HEK293 (cell line): Measurements from ENCODE around the gene BRD8.

Source experiments
- HOXA7 ChIP-seq: sonication (generic); formaldehyde crosslinking; IDR thresholded peaks from 2 replicates; pipeline ENCODE4 v1.8.1; 2022; ENCODE audit warnings: missing genetic modification reagents, borderline replicate concordance
- INSM2 ChIP-seq: fragments of 450-650 bp; formaldehyde crosslinking; IDR thresholded peaks from 2 replicates; pipeline ENCODE4 v1.5.1; 2016; ENCODE audit warnings: missing biosample characterization, missing genetic modification characterization
- KLF7 ChIP-seq: fragments of 450-650 bp; formaldehyde crosslinking; IDR thresholded peaks from 2 replicates; pipeline ENCODE4 v1.5.1; 2016; ENCODE audit warnings: missing biosample characterization, missing genetic modification characterization, borderline replicate concordance
- OSR2 ChIP-seq: fragments of 450-650 bp; formaldehyde crosslinking; IDR thresholded peaks from 2 replicates; pipeline ENCODE4 v1.5.1; 2016; ENCODE audit warnings: missing biosample characterization, missing genetic modification characterization
- OVOL3 ChIP-seq: fragments of 450-650 bp; formaldehyde crosslinking; IDR thresholded peaks from 2 replicates; pipeline ENCODE4 v1.5.1; 2016; ENCODE audit warnings: missing biosample characterization, missing genetic modification characterization
- REST ChIP-seq: fragments of 450-650 bp; formaldehyde crosslinking; IDR thresholded peaks from 2 replicates; pipeline ENCODE4 v1.5.1; 2016; ENCODE audit warnings: missing biosample characterization, missing genetic modification characterization
- SP2 ChIP-seq: fragments of 450-650 bp; formaldehyde crosslinking; IDR thresholded peaks from 2 replicates; pipeline ENCODE4 v1.5.1; 2016; ENCODE audit warnings: missing biosample characterization, missing genetic modification characterization
- SP7 ChIP-seq: fragments of 450-650 bp; formaldehyde crosslinking; IDR thresholded peaks from 2 replicates; pipeline ENCODE4 v1.5.1; 2016; ENCODE audit warnings: missing biosample characterization, missing genetic modification characterization
- YY2 ChIP-seq: fragments of 450-650 bp; formaldehyde crosslinking; IDR thresholded peaks from 2 replicates; pipeline ENCODE4 v1.5.1; 2016; ENCODE audit warnings: missing biosample characterization, missing genetic modification characterization
- ZBTB26 ChIP-seq: fragments of 450-650 bp; formaldehyde crosslinking; optimal IDR thresholded peaks from 2 replicates; pipeline ENCODE3; 2016; ENCODE audit warnings: missing biosample characterization, mild to moderate bottlenecking, missing genetic modification characterization
- ZBTB49 ChIP-seq: fragments of 450-650 bp; formaldehyde crosslinking; IDR thresholded peaks from 2 replicates; pipeline ENCODE4 v1.5.1; 2016; ENCODE audit warnings: missing biosample characterization, missing genetic modification characterization, low read depth
- ZFP37 ChIP-seq: fragments of 450-650 bp; formaldehyde crosslinking; IDR thresholded peaks from 2 replicates; pipeline ENCODE4 v1.5.1; 2016; ENCODE audit warnings: missing biosample characterization, missing genetic modification characterization
- ZIC2 ChIP-seq: fragments of 450-650 bp; formaldehyde crosslinking; IDR thresholded peaks from 2 replicates; pipeline ENCODE4 v1.5.1; 2016; ENCODE audit warnings: missing biosample characterization, missing genetic modification characterization
- ZNF16 ChIP-seq: fragments of 450-650 bp; formaldehyde crosslinking; IDR thresholded peaks from 2 replicates; pipeline ENCODE4 v1.5.1; 2016; ENCODE audit warnings: low read depth, missing biosample characterization, missing genetic modification characterization
- ZNF280D ChIP-seq: fragments of 450-650 bp; formaldehyde crosslinking; IDR thresholded peaks from 2 replicates; pipeline ENCODE4 v1.5.1; 2016; ENCODE audit warnings: missing biosample characterization, missing genetic modification characterization
- ZNF324 ChIP-seq: fragments of 450-650 bp; formaldehyde crosslinking; IDR thresholded peaks from 2 replicates; pipeline ENCODE4 v1.5.1; 2016; ENCODE audit warnings: missing biosample characterization, missing genetic modification characterization
- ZNF596 ChIP-seq: fragments of 450-650 bp; IDR thresholded peaks from 2 replicates; pipeline ENCODE4 v1.5.0; 2018; ENCODE audit warnings: missing biosample characterization, mild to moderate bottlenecking, missing genetic modification characterization, moderate library complexity
- ZNF639 ChIP-seq: fragments of 450-650 bp; formaldehyde crosslinking; IDR thresholded peaks from 2 replicates; pipeline ENCODE4 v1.5.1; 2016; ENCODE audit warnings: missing biosample characterization, missing genetic modification characterization
- ZNF670 ChIP-seq: fragments of 450-650 bp; formaldehyde crosslinking; IDR thresholded peaks from 2 replicates; pipeline ENCODE4 v1.5.1; 2016; ENCODE audit warnings: missing biosample characterization, missing genetic modification characterization, low read depth
- ZNF76 ChIP-seq: fragments of 450-650 bp; formaldehyde crosslinking; IDR thresholded peaks from 2 replicates; pipeline ENCODE4; 2016; ENCODE audit warnings: low read depth, missing biosample characterization, missing genetic modification characterization, borderline replicate concordance
- ZNF792 ChIP-seq: fragments of 450-650 bp; formaldehyde crosslinking; IDR thresholded peaks from 2 replicates; pipeline ENCODE4 v1.5.1; 2016; ENCODE audit warnings: missing biosample characterization, missing genetic modification characterization
- ZSCAN18 ChIP-seq: fragments of 450-650 bp; formaldehyde crosslinking; IDR thresholded peaks from 2 replicates; pipeline ENCODE4 v1.5.1; 2016; ENCODE audit warnings: missing biosample characterization, missing genetic modification characterization
- ZSCAN23 ChIP-seq: fragments of 450-650 bp; formaldehyde crosslinking; IDR thresholded peaks from 2 replicates; pipeline ENCODE4 v1.5.1; 2016; ENCODE audit warnings: missing biosample characterization, missing genetic modification characterization

The BRD8 gene

GRCh38 chr5:138109463-138110265, 68.8 kb downstream of the BRD8 start (continued):
- TF ChIP-seq ZIC2 (tag by site-specific recombination) (no peak), ZSCAN18 (tag by site-specific recombination) (no peak), ZNF76 (no peak), REST (tag by site-specific recombination) (no peak), SP2 (0 out of 2 replicates have a peak, but pooled peaks have one; percentile 7), ZNF280D (no peak), ZNF639 (tag by site-specific recombination) (peak; percentile 57; the same call in 1 of the 2 replicates), OSR2 (tag by site-specific recombination) (peak; percentile 96), ZSCAN23 (0 out of 2 replicates have a peak, but pooled peaks have one; percentile 68), YY2 (tag by site-specific recombination) (no peak), ZBTB26 (no peak), HOXA7 (CRISPR knock-in tag) (no peak), KLF7 (tag by site-specific recombination) (no peak), ZBTB49 (tag by site-specific recombination) (no peak), ZNF596 (0 out of 2 replicates have a peak, but pooled peaks have one; percentile 7), ZNF16 (no peak), ZFP37 (tag by site-specific recombination) (no peak), ZNF670 (tag by site-specific recombination) (no peak), ZNF792 (tag by site-specific recombination) (no peak), OVOL3 (tag by site-specific recombination) (peak; percentile 45; the same call in 1 of the 2 replicates), SP7 (tag by site-specific recombination) (peak; percentile 94), ZNF324 (tag by site-specific recombination) (no peak), INSM2 (tag by site-specific recombination) (peak; percentile 85)
